Peyer's patch (tissue), 4 donors: ENCODE data around the gene LPIN2. TPM values are rescaled to one million over a fixed set of nuclear protein-coding genes. Genes with fewer than 3 reads are reported as not detected.
"Not testable (repeated sequence)": the region's sequence is repeated elsewhere in the genome, so short reads cannot be mapped to it uniquely, and the experiment has no call there.

Experiments
- DNase-seq, 3 donors: peaks; one replicate each; pipeline ENCODE4 v3.0.0-alpha.2; 2017 to 2019
- H3K27ac ChIP-seq, 4 donors: fragments of 200-600 bp; sonication (generic); one replicate each; pipeline ENCODE4 v1.5.1; 2016 to 2019
- H3K27me3 ChIP-seq, 2 donors: fragments of 200-600 bp; sonication (generic); one replicate each; pipeline ENCODE4 v1.5.1; 2019
- H3K36me3 ChIP-seq, 3 donors: fragments of 200-600 bp; sonication (generic); one replicate each; pipeline ENCODE4 v1.5.1; 2016 to 2019
- H3K4me1 ChIP-seq, 4 donors: fragments of 200-600 bp; sonication (generic); one replicate each; pipeline ENCODE4 v1.5.1; 2016 to 2019
- H3K4me3 ChIP-seq, 4 donors: fragments of 200-600 bp; sonication (generic); 1 replicate in 3 of 4; 2 replicates in 1 of 4; pipeline ENCODE4 v1.5.1; 2016 to 2019; ENCODE audit warnings: mild to moderate bottlenecking in 1 of 4
- H3K9me3 ChIP-seq, 4 donors: fragments of 200-600 bp; sonication (generic); one replicate each; pipeline ENCODE4 v1.5.1; 2016 to 2019; ENCODE audit warnings: mild to moderate bottlenecking in 1 of 4
- CTCF ChIP-seq, 6 experiments: fragments of 450-650 bp in 4 of 6; fragments of 200-600 bp in 2 of 6; sonication (generic) in 1 of 6; IDR thresholded peaks; one replicate each; pipeline ENCODE4 v1.5.1; 2017 to 2019; ENCODE audit warnings: antibody characterized with exemption in 6 of 6, mild to moderate bottlenecking in 3 of 6, moderate library complexity in 1 of 6
- POLR2A ChIP-seq, 2 donors: fragments of 450-650 bp; IDR thresholded peaks; one replicate each; pipeline ENCODE4 v1.5.1; 2017; ENCODE audit warnings: antibody characterized with exemption in 2 of 2, mild to moderate bottlenecking in 2 of 2, moderate library complexity in 2 of 2
- total RNA-seq, 4 donors: library from RNA; depleted of rRNA; stranded (reverse); fragments of >200 nt; gene quantifications; one replicate each; pipeline ENCODE4 v1.1.0, GENCODE V29; 2016

LPIN2 gene
- total RNA-seq, 4 donors from 2014 or later: 29.7 to 178 (median 133) TPM

GRCh38 chr18:3054780-3055179 lies 41.8 kb upstream of the LPIN2 start:
- Histone ChIP-seq H3K27ac (no peak overlapping the region), H3K9me3 (no peaks in the 10 kb centered on the region), H3K4me3 (no peak overlapping the region), H3K36me3 (no peaks in the 10 kb centered on the region), H3K27me3 (no peaks in the 10 kb centered on the region), H3K4me1 (peaks cover 0 to 22% (median 5%) of the 10 kb centered on the region in 4 donors)
- DNase-seq: no peak
- no peak for TF ChIP-seq CTCF (IDR thresholded peaks at IDR 0.05)
- no peak for TF ChIP-seq POLR2A (IDR thresholded peaks at IDR 0.05)

GRCh38 chr18:3054214-3054613 lies 41.3 kb upstream of the LPIN2 start:
- DNase-seq: no peak
- Histone ChIP-seq H3K4me3 (no peak overlapping the region), H3K4me1 (peaks cover 0 to 22% (median 5%) of the 10 kb centered on the region in 4 donors), H3K36me3 (no peaks in the 10 kb centered on the region), H3K27me3 (no peaks in the 10 kb centered on the region), H3K27ac (no peak overlapping the region), H3K9me3 (no peaks in the 10 kb centered on the region)
- TF ChIP-seq POLR2A (IDR thresholded peaks at IDR 0.05) (no peak), CTCF (IDR thresholded peaks at IDR 0.05) (no peak)

- Histone ChIP-seq H3K27me3 (no peaks in the 10 kb centered on the region), H3K4me3 (no peak overlapping the region), H3K36me3 (no peaks in the 10 kb centered on the region), H3K4me1 (peaks cover 0 to 13% (median 5%) of the 10 kb centered on the region in 4 donors), H3K9me3 (no peaks in the 10 kb centered on the region), H3K27ac (peak overlapping the region in 2 of 4 donors; percentile 89 to 92)
- DNase-seq: no peak
- TF ChIP-seq CTCF (IDR thresholded peaks at IDR 0.05) (no peak), POLR2A (IDR thresholded peaks at IDR 0.05) (no peak)
These were observed 40.1 kb upstream of the LPIN2 start for GRCh38 chr18:3053081-3053480.

- no peak for TF ChIP-seq CTCF (IDR thresholded peaks at IDR 0.05)
- no peak for TF ChIP-seq POLR2A (IDR thresholded peaks at IDR 0.05)
- Histone ChIP-seq H3K27me3 (no peaks in the 10 kb centered on the region), H3K4me1 (peaks cover 0 to 7% (median 5%) of the 10 kb centered on the region in 4 donors), H3K36me3 (no peaks in the 10 kb centered on the region), H3K27ac (peak overlapping the region in 3 of 4 donors; percentile 68 to 92 (median 89)), H3K9me3 (no peaks in the 10 kb centered on the region), H3K4me3 (no peak overlapping the region)
- DNase-seq: no peak
These were observed 39.4 kb upstream of the LPIN2 start for GRCh38 chr18:3052411-3052758.

GRCh38 chr18:3051718-3052410 lies 38.9 kb upstream of the LPIN2 start:
- peak overlapping the region in 3 of 4 donors; percentile 68 to 92 (median 89) for H3K27ac ChIP-seq
- H3K27me3 ChIP-seq: no peaks in the 10 kb centered on the region
- H3K4me3 ChIP-seq: no peak overlapping the region
- no peaks in the 10 kb centered on the region for H3K9me3 ChIP-seq
- no peaks in the 10 kb centered on the region for H3K36me3 ChIP-seq
- peaks cover 0 to 7% (median 5%) of the 10 kb centered on the region in 4 donors for H3K4me1 ChIP-seq
- TF ChIP-seq POLR2A (IDR thresholded peaks at IDR 0.05) (no peak), CTCF (IDR thresholded peaks at IDR 0.05) (no peak)
- peak in 2 of 3 donors; percentile 71 to 78 for DNase-seq

GRCh38 chr18:3049897-3050454 lies 37.0 kb upstream of the LPIN2 start:
- not testable (repeated sequence) for DNase-seq, H3K27ac ChIP-seq, H3K27me3 ChIP-seq, H3K9me3 ChIP-seq, H3K4me3 ChIP-seq, H3K36me3 ChIP-seq
- H3K4me1 ChIP-seq: peaks cover 0 to 19% (median 5%) of the 10 kb centered on the region in 4 donors
